HG02852 (cell line): ENCODE measurements around the gene GJB5.

Experiments
- ATAC-seq: cut with Tn5 transposase; IDR thresholded peaks from one replicate; pipeline ENCODE4 v1.9.1; 2021; ENCODE audit warnings: mild to moderate bottlenecking, moderate library complexity; ENCODE audit not compliant: unreplicated experiment

Gene GJB5

DNA sequence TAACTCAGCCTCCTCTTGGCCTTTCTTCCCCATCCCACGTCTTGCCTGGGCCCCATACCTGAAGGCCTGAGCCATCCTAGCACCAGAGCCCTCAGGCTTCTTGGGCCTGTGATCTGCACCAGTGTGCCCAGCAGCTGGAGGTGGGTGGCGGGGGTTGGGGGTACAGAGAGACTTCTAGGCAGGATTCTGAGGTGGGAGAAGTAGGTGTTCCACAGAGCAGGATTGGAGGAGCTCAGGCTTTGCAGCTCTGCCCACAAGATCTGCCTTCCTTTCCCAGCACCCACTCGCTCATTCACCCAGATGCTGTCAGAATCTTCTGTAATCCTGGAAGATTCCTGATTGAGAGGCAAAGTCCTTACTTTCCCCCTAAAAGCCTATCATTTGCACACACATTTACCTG lies 10.0 kb upstream of the GJB5 start:
- no peak for ATAC-seq

DNA sequence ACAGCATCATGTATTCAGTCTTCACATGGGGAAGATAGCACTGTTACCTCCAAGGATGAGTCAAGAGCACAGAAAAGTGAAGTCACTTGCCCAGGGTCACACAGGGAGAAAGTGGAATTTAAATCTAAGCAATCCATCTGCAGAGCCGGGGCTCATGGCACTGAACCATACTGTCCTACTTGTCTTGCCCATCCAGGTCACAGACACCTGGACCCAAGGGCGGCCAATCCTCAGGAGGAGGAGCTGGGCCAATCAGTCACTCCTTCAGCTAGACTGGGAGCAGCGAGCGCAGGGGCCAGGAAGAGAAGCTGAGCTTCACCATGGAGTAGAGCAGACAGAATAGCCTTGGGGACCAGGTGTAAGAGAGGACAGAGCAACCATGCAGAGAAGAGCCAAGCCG lies 9.2 kb upstream of the GJB5 start:
- no peak for ATAC-seq

DNA sequence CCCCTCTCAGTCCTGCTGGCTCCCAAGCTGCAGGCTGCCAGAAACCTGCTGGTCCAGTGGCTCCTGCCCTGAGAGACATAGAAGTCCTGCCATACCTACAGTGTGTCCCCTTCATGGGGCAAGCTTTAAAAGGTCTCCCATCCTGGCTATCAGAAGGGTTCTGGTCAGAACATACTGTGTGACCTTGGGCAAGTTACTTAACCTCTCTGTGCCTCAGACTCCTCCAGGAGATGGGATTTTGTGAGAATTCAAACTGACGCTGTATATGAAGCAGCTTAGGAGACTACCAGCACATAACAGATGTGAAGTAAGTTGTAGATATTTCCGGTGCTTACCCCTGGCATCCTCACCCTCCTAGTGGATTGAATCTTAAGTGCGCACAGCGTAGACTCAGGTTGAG lies 8.7 kb upstream of the GJB5 start:
- ATAC-seq = no peak

DNA sequence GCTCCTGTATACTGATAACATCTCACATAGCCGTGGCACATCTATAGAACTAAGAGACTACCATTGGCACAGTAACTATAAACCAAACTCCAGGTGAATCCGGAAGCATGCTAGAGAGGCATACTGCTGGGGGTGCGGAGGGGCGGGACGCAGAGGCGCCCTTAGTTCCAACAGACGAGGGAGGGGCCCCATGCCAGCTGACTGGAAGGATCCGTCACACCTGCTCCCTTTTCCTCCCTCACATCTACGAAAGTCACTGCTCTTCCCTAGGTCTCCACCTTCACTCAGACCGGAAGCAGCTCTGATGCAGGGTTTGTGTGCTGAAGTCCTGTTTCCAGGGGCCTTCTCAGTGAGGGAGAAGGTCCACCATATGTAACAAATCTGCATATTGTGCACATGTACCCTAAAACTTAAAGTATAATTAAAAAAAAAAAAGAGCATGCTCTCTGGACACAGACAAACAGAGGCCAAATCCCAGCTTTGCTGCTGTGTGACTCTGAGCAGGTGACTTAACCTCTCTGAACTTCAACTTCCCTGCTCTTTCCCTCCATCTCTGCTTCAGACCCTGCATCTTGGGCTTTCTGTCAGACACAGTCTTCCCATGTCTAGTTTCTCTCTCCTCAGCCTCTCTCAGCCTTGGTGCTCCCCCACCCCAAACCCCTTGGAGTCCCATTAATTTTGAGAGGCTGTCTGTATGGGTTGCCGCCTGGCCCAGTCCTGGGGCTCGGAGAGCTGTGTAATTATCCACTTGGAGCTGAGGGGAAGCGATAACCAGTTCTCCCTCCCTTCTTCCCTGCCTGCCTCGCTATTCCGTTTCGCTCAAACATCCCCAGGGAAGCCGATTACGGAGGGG lies 7.8 kb upstream of the GJB5 start:
- no peak for ATAC-seq

DNA sequence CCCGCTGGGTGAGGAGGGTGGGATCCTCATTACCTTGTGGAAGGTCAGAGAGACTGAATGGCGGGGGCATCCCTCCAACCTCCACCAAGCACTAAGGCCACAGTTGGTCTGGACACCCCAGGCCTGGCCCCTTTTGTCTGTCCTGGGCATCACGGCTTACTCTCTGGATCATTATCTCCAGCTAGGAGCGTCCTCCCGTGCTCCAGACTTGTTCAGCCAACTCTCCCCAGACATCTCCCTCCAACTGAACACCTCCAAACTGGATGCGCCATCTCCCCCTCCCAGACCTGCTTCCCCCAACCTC lies 7.3 kb upstream of the GJB5 start:
- ATAC-seq = no peak

DNA sequence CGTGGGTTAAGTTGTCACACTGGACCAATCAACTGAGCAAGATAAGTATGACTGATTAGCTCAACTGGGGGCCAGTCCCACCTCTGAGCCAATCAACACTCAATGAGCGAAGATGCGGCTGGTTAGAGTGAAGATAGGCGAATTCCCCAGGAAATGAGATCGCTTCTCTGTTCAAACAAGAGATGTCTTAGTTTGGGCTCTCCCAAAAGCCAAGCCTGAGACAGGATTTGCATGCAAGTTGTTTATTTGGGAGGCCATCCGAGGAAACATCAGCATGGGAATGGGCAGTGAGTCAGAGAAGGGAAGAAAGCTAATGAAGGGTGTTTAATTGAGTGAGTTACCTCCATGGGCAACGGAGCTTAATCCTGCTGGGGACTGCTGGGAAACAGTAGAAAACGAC lies 4.9 kb upstream of the GJB5 start:
- no peak for ATAC-seq

DNA sequence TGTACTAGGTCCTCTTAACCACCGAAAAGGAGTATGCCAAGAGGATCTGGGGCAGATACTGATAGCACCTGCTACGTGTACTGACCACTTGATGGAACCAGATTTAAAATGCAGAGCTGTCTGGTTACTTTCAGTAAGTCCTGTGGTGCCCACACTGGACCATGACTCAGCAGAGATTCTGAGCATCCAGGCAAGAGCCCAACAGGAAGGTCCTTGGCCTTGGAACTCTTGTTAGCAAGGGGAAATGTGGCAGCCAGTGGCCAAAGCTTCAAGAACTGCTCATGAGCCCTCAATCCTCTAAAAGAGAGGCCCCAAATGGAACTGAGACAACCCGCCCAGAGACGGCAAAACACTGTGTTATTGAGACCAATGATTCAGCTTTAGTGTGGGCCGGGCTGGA lies 4.2 kb upstream of the GJB5 start:
- no peak for ATAC-seq

DNA sequence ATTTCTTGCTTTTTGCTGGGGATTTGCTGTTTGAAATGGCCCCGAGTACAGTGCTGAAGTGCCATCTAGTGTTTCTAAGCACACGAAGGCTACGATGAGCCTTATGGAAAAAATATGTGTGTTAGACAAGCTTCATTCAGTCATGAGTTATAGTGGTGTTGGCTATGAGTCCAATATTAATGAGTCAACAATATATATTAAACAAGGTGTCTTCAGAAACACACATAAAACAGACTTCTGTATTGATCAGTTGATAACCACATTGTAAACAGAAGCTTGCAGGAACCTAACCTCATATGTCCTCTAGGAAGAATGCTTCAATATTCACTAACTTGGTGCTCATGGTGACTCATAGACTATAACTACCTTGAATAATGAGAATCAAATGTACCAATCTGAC lies 1.7 kb upstream of the GJB5 start:
- no peak for ATAC-seq

DNA sequence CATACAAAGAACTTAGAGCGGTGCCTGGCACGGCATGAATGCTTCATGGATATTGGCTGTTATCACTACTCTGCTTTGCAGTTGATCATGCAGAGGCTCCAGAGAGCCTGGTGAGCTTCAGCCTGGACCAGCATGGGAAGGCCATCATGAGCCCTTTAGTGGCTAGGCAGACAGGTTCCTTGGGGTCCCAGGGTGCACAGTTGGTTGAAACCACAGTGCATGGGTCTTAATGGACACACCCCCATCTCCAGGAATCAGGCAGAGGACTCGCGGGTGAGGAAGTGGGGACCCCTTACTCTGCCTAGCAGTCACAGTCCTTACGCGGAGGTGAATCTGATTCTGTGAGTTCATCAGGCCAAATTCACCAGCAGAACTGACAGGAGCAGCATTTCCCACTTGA lies 1.1 kb downstream of the GJB5 start:
- ATAC-seq = no peak

DNA sequence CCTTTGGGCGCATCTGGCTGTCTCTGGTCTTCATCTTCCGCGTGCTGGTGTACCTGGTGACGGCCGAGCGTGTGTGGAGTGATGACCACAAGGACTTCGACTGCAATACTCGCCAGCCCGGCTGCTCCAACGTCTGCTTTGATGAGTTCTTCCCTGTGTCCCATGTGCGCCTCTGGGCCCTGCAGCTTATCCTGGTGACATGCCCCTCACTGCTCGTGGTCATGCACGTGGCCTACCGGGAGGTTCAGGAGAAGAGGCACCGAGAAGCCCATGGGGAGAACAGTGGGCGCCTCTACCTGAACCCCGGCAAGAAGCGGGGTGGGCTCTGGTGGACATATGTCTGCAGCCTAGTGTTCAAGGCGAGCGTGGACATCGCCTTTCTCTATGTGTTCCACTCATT lies 2.5 kb downstream of the GJB5 start:
- ATAC-seq = no peak

DNA sequence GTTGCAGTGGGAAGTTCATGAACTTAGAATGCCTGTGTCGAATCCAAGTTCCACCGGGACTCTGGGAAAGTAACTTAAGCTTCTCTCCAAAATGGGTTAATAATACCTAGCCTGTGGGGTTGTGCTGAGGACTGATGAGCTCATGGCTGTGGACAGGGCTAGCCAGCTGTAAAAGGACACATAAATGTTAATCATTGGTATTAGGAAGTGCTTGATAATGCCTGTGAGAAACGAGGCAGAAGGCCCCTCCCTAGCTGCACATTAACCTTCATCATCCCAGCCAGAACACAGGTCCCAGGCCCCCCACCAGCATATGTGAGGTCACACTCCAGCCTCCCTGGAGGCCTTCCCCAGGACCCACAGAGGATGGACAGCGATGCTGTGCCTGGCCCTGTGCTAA lies 3.9 kb downstream of the GJB5 start:
- ATAC-seq = no peak

DNA sequence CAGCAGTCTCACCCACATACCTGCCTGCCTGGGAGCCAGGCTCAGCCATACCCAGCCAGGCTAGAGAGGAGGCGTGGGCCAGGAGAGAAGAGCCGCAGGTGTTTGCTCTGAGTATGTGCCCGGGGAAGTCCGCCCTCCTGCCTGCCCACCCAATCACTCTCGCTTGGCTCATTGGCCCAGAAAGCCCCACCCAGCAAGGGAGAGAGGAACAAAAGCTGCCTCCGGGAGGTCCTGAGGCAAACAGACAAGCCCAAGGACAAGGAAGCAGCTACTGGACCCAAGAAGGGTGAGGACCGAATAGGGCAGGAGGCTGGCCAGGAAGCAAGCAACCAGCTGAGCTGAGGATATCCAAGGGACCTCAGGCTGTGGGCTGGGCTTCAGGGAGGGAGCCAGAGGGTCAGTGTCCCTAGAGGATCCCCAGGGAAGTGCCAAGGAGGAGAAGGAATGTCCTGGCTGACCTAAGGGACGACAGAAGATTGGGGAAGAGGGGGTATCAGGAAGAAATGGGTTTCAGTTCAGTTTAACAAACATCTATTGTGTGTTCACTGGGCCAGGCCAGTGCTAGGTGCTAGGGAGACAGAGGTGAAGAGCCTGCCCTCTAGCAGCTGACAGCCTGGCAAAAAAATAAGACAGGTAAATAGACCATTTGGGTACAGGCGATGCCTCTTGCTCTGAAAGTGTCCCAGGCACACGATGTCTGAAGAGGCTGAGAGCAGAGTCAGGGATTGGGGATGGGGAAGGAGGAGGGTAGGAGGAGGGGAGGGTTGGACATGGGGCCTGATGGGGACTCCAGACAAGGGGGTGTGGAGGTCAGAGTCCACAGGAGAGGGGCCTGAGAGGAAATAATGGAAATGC lies 4.9 kb downstream of the GJB5 start, which contains the start of gene GJB4:
Gene GJB4, plus strand, starts transcription at position 238 of the 855 bp plus-strand sequence. CDS start 1,515 bp downstream, outside the sequence.
- ATAC-seq = no peak

DNA sequence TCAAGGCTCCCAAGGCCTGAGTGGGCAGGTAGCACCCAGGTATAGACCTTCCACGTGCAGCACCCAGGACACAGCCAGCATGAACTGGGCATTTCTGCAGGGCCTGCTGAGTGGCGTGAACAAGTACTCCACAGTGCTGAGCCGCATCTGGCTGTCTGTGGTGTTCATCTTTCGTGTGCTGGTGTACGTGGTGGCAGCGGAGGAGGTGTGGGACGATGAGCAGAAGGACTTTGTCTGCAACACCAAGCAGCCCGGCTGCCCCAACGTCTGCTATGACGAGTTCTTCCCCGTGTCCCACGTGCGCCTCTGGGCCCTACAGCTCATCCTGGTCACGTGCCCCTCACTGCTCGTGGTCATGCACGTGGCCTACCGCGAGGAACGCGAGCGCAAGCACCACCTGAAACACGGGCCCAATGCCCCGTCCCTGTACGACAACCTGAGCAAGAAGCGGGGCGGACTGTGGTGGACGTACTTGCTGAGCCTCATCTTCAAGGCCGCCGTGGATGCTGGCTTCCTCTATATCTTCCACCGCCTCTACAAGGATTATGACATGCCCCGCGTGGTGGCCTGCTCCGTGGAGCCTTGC lies 6.4 kb downstream of the GJB5 start:
- no peak for ATAC-seq

DNA sequence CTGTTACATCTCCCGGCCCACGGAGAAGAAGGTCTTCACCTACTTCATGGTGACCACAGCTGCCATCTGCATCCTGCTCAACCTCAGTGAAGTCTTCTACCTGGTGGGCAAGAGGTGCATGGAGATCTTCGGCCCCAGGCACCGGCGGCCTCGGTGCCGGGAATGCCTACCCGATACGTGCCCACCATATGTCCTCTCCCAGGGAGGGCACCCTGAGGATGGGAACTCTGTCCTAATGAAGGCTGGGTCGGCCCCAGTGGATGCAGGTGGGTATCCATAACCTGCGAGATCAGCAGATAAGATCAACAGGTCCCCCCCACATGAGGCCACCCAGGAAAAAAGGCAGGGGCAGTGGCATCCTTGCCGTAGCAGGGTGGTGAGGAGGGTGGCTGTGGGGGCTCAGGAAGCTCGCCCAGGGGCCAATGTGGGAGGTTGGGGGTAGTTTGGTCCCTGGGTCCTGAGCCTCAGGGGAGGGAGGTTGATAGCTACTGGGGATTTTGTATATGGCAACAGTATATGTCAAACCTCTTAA lies 7.0 kb downstream of the GJB5 start:
- no peak for ATAC-seq

DNA sequence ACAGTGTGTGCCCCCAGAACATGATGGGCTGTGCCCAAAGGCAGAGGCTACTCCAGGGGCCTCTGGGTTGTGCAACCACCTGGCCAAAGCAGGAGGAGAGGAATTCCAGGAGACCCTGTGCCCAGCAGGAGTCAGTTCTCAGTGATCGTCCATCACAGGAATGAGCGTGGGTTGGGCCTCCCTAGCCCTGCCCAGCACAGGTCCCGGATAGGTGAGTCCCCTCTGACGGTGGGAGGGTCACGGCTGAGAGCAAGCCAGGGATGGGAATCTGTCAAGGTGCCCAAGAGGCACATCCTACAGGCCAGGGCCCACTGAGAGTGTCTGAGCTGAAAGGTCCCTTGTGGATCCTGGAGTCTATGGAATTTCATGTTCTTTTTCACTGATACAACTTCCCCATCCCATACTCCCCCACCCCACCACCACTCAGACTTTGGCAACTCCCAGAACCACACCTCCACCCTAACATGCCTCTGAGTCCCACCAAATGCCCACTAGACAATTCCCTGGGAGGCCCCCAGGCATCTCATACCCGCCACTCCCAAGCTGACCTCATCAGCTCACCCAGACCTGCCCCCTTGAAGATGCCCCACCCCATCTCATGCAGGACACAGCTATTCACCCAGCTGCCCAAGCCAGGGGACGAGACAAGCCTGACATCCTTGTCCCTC lies 7.8 kb downstream of the GJB5 start:
- no peak for ATAC-seq

DNA sequence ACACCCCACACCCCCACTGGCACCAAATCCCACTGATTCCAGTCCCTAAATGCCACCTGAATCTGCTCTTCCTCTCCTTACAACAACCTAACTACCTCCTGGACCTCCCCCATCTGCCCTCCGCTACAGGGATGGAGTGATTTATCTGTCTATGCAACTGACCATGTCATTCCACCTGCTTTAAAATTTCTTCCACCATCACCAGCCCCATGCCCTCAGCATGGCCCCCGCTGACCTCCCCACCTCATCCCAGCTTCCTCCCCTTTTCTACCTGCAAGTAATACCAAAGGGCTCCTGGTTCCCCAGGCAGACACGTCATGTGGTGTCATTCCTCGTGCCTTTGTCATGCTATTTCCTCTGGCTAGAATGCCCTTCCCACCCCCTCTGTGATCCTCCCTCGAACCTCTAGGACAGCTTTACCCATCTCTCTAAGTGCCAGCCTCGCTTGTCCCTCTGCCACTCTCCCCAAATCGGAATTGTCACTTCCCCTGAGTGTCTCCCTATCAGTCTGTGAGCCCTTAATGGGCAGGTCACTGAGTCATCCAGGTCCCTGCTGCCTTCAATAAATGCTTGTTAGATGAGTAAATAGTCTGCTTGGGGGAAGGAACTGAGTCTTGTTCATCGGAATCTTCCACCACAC lies 8.4 kb downstream of the GJB5 start:
- ATAC-seq = no peak

DNA sequence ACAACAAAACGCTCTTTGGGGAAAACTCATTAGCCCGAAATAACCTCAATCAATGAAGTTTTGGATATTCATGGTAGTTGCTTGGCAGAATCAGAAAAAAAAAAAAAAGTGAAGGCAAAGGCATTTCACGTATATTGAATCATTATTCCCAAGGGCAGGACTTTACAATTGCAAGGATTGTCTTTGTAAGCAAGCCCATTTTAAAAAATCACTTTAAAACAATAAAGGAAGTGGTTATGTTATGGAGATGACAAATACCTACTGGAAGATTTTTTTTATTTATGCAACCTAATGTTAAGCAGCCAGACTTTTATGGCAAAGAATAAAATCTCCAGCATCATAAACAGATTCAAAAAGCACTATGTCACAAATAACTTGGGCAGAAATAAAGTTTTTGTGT lies 14.0 kb downstream of the GJB5 start:
- no peak for ATAC-seq

DNA sequence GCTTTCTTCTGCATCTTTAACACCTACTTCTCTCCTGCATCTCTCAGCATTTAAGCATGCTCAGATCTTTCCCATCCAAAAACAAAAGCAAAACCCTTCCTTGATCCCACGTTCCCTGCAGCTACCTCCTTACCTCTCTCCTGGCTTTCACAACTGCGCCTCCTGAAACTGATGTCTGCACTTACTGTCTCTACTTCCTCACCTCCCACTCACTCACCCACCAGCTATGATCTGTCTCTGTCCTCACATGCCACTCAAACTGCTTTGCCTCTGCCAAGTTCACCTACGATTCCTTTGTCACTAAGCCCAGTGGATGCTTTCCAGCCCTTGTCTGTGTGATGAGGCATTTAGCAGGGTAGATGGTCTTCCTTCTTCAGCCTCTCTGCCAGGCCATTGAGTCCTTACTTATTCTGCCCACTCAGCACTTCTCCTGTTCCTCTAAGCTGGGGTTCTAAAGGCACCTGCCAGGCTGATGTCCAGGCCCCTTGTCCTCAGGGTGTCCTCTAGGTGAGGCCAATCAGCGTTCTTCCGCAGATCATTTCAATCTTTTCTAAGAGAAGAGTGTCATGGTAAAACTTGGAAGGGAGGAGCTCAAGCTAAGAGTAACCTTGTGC lies 16.2 kb downstream of the GJB5 start:
- no peak for ATAC-seq

DNA sequence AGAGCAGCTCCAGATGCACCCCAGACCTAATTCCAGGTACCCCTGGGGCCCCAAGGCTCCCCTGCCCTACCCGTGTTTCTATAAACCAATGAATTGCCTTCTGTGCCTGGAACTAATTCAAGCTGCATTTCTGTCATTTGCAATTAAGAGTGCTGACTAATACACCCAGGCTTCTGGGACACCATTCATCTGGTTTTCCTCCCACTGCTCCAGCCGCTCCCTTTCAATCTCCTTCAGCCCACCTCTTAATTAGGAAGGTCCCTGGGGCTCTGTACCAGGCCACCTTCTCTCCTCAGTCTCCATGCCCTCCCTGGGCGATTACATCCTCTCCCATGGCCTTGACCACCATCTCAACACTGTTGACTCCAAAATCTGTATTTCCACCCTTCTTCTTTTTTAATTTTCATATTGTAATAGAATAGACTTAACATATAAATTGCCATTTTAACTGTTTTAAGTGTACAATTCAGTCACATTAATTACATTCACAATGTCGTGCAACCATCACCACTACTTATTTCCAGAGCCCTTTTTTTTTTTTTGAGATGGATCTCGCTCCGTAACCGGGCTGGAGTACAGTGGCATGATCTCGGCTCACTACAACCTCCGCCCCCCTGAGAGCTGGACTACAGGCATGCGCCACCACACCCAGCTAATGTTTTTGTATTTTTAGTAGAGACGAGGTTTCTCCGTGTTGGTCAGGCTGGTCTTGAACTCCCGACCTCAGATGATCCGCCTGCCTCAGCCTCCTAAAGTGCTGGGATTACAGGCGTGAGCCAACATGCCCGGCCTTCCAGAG lies 16.9 kb downstream of the GJB5 start:
- no peak for ATAC-seq
